Loucy (cell line): ENCODE measurements around the gene TEX35.

ENCODE experiments used
- CTCF ChIP-seq: fragments of 200-600 bp; sonication (generic); conservative IDR thresholded peaks from 2 replicates; pipeline ENCODE4 v1.5.1; 2014; ENCODE audit warnings: mild to moderate bottlenecking, antibody characterized with exemption, low read length
- EZH2phosphoT487 ChIP-seq: fragments of 200-600 bp; IDR thresholded peaks from 2 replicates; pipeline ENCODE4 v1.6.1; 2018; ENCODE audit warnings: antibody characterized with exemption, mild to moderate bottlenecking, moderate library complexity, borderline replicate concordance

- no peak for TF ChIP-seq CTCF
- no peak for TF ChIP-seq EZH2phosphoT487
Observed at GRCh38 chr1:178487070-178487615, 25.8 kb upstream of the TEX35 start.
